HG03354 (cell line): ENCODE data around the gene EIPR1.

Source experiments
- ATAC-seq: cut with Tn5 transposase; IDR thresholded peaks from one replicate; pipeline ENCODE4 v1.9.1; 2021; ENCODE audit warnings: mild to moderate bottlenecking; ENCODE audit not compliant: unreplicated experiment, poor library complexity, severe bottlenecking

EIPR1 gene

GRCh38 chr2:3312576-3313345 is 64.9 kb downstream of the EIPR1 start:
- no peak for ATAC-seq

- ATAC-seq, result no peak
Observed at GRCh38 chr2:3311601-3312000, 66.0 kb downstream of the EIPR1 start.

GRCh38 chr2:3309496-3310355 is 67.9 kb downstream of the EIPR1 start:
- no peak for ATAC-seq

DNA sequence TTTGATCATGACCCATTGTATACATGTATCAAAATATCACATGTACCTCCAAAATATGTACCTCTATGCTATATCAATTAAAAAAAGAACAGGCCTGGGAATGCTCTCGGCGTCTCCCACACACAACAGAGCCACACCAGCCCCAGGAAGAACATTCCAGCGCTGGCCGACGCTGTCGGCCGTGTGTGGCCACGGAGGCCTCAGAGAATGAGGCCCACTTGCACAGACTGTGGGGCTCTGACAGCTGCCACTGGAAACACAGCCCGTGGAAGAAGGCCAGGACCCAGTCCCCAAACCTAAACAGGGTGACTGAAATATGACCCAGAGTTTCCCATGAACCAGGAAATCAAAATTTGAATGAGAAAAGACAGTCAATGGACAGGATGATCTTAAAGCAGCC is 69.7 kb downstream of the EIPR1 start:
- ATAC-seq, result no peak

- ATAC-seq, result no peak
Observed at GRCh38 chr2:3307236-3307635, 70.4 kb downstream of the EIPR1 start.

- no peak for ATAC-seq
Observed at GRCh38 chr2:3305952-3306351, 71.7 kb downstream of the EIPR1 start.

- no peak for ATAC-seq
Observed at GRCh38 chr2:3305431-3305830, 72.2 kb downstream of the EIPR1 start.

- ATAC-seq, result peak; percentile 99
Observed at GRCh38 chr2:3303583-3304406, 73.8 kb downstream of the EIPR1 start.

DNA sequence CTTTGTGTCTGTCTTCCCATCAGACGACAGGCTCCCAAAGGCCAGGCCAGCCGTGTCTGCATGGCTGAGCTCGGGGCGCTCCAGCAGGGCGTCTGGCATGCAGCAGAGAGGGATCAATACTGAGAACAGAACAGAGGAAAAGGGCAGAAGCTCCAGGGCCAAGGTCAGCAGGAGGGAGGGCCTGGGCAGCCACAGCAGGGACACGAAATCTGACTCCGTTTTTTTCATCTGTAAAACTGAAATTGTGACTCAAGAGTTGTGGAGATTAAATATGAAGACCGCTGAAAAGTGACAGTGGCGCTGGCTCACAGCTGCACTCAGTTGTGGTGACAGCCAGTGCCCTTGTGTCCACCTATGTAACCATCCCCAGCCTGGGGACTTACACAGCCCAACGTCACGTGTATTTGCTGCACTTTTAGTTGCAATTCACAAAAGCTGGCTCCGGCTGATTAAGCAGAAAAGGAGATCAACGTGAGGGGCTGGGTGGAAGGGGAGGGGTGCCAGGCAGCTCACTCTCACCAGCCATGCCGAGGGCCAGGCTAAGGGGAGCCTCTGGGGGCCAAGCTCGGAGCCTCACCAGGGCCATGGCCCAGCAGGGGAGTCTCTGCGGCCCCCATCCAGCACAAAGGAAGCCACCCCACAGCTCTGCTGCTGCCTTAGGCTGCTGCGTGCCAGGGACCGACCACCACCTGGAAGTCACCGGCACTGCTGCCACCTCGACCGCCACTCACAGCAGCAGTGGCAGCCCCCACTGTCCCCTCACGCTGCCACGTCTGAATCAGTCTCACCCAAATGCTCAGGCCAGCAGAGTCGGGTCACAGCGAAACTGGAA is 74.7 kb downstream of the EIPR1 start:
- ATAC-seq, result peak; percentile 27

- ATAC-seq, result no peak
Observed at GRCh38 chr2:3302421-3302750, 75.2 kb downstream of the EIPR1 start.

DNA sequence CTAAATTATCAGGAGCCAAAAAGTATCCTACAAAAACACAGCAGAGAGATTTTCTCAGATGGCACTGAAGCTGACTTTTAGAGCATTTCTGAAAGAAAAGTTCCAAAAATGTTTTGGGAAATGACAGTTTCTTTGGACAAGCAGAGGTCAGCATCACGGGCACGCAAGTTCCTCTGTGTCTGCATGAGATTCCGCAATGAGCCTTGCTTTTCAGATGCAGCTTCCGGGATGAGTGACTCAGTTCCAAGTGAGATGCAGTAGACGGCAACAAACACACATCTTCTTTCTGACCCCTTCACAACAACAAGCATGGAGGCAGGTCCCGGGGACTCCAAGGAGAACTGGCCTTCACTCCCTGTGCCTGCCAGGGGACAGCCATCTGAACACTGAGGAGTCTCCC is 76.6 kb downstream of the EIPR1 start:
- ATAC-seq, result no peak

DNA sequence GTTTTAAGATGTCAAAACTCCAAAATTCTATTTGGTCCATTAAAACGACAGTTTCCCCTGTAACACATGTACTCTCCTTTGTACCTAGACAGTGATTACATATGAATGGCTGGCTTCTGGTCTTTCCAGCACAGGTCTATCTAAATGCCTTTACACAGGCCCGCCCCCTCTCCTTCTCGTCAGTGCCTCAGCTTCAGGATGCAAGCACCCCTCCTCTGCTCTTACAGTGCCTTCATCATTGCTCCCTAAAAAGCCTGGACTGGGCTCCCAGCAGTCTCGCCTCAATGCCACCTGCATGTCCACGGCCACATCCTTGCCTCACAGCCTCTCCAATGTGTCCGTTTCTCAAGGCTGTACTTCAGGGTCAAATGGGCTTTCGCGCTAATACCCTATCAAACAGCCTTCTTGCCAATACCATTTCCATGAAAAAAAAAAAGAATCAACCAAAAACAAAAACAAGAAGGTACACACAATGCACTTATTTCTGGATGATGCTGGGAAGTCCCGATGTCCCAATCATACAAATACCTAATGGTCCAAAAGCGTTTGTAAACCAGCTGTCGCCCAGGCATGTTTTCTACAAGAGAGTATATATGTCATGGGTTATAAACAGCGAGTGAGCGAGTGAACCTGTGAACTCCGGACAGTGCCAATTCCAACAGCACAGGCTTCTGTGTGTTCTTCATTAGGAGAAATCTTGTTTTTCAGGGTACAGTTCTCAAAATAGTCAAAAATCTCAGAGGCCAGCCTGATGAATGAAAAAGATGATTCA is 77.2 kb downstream of the EIPR1 start:
- no peak for ATAC-seq

DNA sequence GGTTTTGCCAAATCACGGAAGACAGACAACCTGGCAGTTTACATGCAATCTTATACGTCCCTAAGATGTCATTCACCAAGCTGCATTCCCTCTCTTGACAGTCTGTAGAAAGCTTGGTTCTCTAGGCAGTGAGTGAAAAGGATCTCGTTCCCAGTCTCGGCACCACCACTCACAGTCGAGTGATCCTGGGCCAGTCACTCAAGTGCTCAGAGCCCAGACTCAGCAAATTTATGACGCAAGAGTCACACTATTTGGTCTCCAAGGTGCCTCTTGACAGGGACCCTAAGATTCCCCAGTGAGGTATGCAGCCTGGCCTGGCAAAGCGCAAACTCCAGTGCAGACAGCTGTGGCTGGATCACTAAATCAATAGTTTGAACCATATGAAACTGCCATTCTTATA is 77.9 kb downstream of the EIPR1 start:
- no peak for ATAC-seq

- no peak for ATAC-seq
Observed at GRCh38 chr2:3299130-3299529, 78.5 kb downstream of the EIPR1 start.

DNA sequence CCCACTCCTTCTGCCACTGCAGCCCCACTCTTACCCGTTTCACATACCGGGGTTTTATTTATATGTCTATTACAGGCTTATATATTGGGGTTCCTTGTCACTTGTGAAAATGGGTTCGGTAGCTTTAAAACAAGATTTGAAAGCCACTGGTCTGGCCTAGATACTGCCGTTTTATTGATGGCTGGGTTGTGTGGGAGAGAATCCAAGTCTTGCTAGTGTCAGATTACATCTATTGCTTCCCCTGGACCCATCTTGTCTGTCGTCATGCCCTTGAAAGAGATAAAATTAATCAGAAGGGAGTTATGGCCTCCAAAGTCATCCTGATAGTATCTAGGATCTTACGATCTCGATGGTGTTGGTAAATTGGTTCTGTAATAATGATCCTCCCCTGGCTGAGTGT is 79.4 kb downstream of the EIPR1 start:
- no peak for ATAC-seq

GRCh38 chr2:3297523-3297922 is 80.1 kb downstream of the EIPR1 start:
- no peak for ATAC-seq

DNA sequence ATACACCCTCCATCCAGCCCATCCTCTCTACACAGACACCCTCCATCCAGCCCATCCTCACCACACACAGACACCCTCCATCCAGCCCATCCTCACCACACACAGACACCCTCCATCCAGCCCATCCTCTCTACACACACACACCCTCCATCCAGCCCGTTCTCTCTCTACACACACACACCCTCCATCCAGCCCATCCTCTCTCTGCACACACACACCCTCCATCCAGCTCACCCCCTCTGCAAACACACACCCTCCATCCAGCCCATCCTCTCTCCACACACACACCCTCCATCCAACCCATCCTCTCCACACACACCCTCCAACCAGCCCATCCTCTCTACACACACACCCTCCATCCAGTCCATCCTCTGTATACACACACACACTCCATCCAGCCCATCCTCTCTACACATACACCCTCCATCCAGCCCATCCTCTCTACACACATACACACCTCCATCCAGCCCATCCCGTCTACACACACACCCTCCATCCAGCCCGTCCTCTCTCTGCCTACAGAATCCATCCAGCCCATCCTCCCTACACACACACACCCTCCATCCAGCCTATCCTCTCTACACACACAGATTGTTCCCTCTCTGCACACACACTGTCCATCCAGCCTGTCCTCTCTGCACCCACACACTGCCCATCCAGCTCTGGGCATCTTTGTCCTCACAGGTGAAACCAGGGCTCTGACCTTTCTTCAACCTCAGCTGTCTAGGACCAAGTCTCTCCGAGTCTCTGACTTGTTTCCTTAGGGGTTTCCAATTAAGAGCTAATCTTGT is 81.2 kb downstream of the EIPR1 start:
- ATAC-seq, result no peak

DNA sequence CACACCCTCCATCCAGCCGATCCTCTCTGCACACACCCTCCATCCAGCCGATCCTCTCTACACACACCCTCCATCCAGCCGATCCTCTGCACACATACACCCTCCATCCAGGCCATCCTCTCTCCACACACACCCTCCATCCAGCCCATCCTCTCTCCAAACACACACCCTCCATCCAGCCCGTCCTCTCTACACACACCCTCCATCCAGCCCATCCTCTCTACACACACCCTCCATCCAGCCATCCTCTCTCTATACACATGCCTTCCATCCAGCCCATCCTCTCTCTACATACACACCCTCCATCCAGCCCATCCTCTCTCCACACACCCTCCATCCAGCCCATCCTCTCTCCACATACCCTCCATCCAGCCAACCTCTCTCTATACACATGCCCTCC is 83.1 kb downstream of the EIPR1 start:
- ATAC-seq, result no peak
